HG03175 (cell line): ENCODE data around the gene MGRN1.

Experiments
- ATAC-seq: cut with Tn5 transposase; IDR thresholded peaks from one replicate; pipeline ENCODE4 v1.9.1; 2021; ENCODE audit warnings: mild to moderate bottlenecking, moderate library complexity; ENCODE audit not compliant: unreplicated experiment

Gene MGRN1

GRCh38 chr16:4667203-4667963 lies 42.8 kb downstream of the MGRN1 start:
- no peak for ATAC-seq

GRCh38 chr16:4668313-4668960 lies 43.8 kb downstream of the MGRN1 start:
- no peak for ATAC-seq

- no peak for ATAC-seq
Observed at GRCh38 chr16:4673387-4674046, 48.9 kb downstream of the MGRN1 start.

- ATAC-seq = no peak
Observed at GRCh38 chr16:4674926-4675530, 50.4 kb downstream of the MGRN1 start.

- no peak for ATAC-seq
Observed at GRCh38 chr16:4675864-4676786, 51.5 kb downstream of the MGRN1 start.

- ATAC-seq = no peak
Observed at GRCh38 chr16:4676831-4677230, 52.2 kb downstream of the MGRN1 start.

- no peak for ATAC-seq
Observed at GRCh38 chr16:4677390-4677789, 52.8 kb downstream of the MGRN1 start.

- no peak for ATAC-seq
Observed at GRCh38 chr16:4677994-4678393, 53.4 kb downstream of the MGRN1 start.

- no peak for ATAC-seq
Observed at GRCh38 chr16:4678596-4678995, 54.0 kb downstream of the MGRN1 start.

GRCh38 chr16:4679156-4679849 lies 54.7 kb downstream of the MGRN1 start:
- no peak for ATAC-seq

GRCh38 chr16:4679850-4680636 lies 55.4 kb downstream of the MGRN1 start:
- ATAC-seq = no peak

GRCh38 chr16:4680673-4681470 lies 56.2 kb downstream of the MGRN1 start:
- ATAC-seq = no peak

- ATAC-seq = no peak
Observed at GRCh38 chr16:4681471-4682083, 57.0 kb downstream of the MGRN1 start.

- ATAC-seq = no peak
Observed at GRCh38 chr16:4682084-4682591, 57.5 kb downstream of the MGRN1 start.

- ATAC-seq = no peak
Observed at GRCh38 chr16:4682616-4683254, 58.1 kb downstream of the MGRN1 start.

- ATAC-seq = no peak
Observed at GRCh38 chr16:4683255-4684057, 58.8 kb downstream of the MGRN1 start.
